GM21390 (cell line): ENCODE results near the gene ZBTB42.
"Not testable (repeated sequence)": the region's sequence is repeated elsewhere in the genome, so short reads cannot be mapped to it uniquely, and the experiment has no call there.

Experiments
- ATAC-seq: cut with Tn5 transposase; IDR thresholded peaks from one replicate; pipeline ENCODE4 v1.9.1; 2021; ENCODE audit not compliant: unreplicated experiment

The ZBTB42 gene

GRCh38 chr14:104806625-104807465, 5.9 kb downstream of the ZBTB42 start:
- ATAC-seq, result no peak

GRCh38 chr14:104808456-104808855, 7.6 kb downstream of the ZBTB42 start:
- ATAC-seq, result no peak

GRCh38 chr14:104810316-104810715, 9.4 kb downstream of the ZBTB42 start:
- no peak for ATAC-seq

GRCh38 chr14:104813286-104813685, 12.4 kb downstream of the ZBTB42 start:
- no peak for ATAC-seq

- not testable (repeated sequence) for ATAC-seq
Observed at GRCh38 chr14:104814701-104815100, 13.8 kb downstream of the ZBTB42 start.

GRCh38 chr14:104816616-104816884, 15.6 kb downstream of the ZBTB42 start:
- ATAC-seq, result no peak

GRCh38 chr14:104817930-104818713, 17.2 kb downstream of the ZBTB42 start:
- ATAC-seq, result no peak

GRCh38 chr14:104818714-104819161, 17.8 kb downstream of the ZBTB42 start:
- no peak for ATAC-seq

GRCh38 chr14:104819361-104819781, 18.5 kb downstream of the ZBTB42 start:
- ATAC-seq, result no peak

- no peak for ATAC-seq
Observed at GRCh38 chr14:104820669-104821228, 19.8 kb downstream of the ZBTB42 start.

GRCh38 chr14:104821229-104821945, 20.5 kb downstream of the ZBTB42 start:
- ATAC-seq, result no peak

GRCh38 chr14:104821971-104822608, 21.2 kb downstream of the ZBTB42 start:
- no peak for ATAC-seq

- no peak for ATAC-seq
Observed at GRCh38 chr14:104822821-104823615, 22.1 kb downstream of the ZBTB42 start.

- no peak for ATAC-seq
Observed at GRCh38 chr14:104824353-104824997, 23.6 kb downstream of the ZBTB42 start.

GRCh38 chr14:104826189-104826860, 25.4 kb downstream of the ZBTB42 start:
- peak; percentile 77 for ATAC-seq

- ATAC-seq, result no peak
Observed at GRCh38 chr14:104826861-104827176, 25.9 kb downstream of the ZBTB42 start.

GRCh38 chr14:104827177-104828055, 26.5 kb downstream of the ZBTB42 start:
- peak; percentile 51 for ATAC-seq

GRCh38 chr14:104830781-104831180, 29.9 kb downstream of the ZBTB42 start:
- no peak for ATAC-seq
